GM18517 (cell line): Measurements from ENCODE around the gene SAMD14.

Experiments
- ATAC-seq: cut with Tn5 transposase; IDR thresholded peaks from one replicate; pipeline ENCODE4 v1.9.1; 2021; ENCODE audit warnings: mild to moderate bottlenecking, moderate library complexity; ENCODE audit not compliant: unreplicated experiment

Gene SAMD14

DNA sequence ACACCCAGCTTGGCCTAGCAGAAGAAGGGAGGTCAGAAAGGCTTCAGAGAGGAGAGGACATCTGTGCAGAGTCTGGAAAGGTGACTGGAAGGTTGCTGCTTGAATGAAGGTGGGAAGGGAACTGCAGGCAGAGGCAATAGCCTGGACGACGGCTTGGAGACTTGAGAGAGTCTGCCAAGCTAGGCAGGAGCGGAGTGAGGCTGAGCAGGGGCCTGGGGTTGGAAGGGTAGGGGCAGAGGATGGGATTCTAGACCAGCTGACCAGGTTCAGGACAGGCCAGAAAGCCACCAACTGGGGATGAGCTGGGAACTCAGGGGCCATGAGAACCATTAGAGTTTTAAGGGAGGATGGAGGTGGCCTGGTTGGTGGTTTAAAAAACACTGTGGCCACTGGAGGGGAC, 35.5 kb upstream of the SAMD14 start:
- no peak for ATAC-seq

GRCh38 chr17:50165066-50165465, 35.1 kb upstream of the SAMD14 start:
- no peak for ATAC-seq

DNA sequence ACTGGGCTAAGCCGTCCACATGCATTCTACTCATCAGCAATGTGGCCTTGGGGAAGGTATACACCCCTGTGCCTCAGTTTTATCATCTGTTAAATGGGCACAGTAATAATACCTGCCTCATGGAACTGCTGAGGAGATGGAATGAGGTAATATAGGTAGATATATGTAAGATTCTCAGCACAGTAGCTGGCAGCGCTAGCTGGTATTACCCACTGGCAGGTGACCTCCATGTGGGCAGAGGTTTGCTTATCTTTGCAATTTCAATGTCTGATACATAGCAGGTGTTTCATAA, 34.7 kb upstream of the SAMD14 start:
- no peak for ATAC-seq

DNA sequence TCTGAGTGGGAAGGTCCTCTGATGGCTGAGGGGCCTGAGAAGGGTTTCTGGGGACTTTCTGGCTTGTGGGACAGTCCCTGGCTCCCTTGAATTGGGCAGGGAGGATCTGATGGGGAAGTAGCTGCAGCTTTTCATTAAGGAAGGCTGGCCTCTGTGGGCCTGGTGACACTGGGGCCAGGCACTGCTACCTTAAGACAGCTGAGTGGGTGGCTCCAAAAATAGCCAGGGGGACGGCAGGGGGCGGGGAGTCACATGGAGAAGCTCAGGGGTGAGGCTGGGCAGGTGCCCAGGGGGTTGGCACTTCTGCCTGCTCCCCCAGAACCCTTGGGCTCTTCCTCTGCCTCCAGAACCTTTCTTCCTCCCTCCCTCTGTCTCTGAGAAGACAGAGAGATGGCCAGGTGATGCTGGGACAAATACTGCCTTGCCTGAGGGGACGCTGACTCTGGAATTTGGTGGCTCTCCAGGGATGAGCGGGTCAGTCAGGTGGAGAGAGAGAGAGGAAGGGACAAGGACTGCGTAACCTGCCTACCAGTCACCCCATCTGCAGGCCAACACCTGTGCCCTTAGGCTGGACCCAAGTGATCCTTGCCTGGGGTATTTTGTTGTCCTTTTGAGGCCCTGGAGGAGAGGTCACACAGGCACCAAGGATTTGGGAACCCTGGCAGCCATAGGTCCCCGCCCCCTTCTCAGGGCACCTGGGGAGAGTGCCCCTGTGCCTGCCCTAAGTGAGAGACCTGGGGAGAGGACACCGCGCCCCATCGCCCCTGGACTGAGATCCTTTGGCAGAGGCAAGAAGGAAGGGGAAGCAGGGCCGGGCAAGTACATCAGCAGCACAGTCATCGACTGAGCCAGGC, 34.1 kb upstream of the SAMD14 start:
- no peak for ATAC-seq

- ATAC-seq: no peak
Observed at GRCh38 chr17:50162466-50163254, 32.7 kb upstream of the SAMD14 start.

GRCh38 chr17:50161911-50162288, 31.9 kb upstream of the SAMD14 start:
- no peak for ATAC-seq

DNA sequence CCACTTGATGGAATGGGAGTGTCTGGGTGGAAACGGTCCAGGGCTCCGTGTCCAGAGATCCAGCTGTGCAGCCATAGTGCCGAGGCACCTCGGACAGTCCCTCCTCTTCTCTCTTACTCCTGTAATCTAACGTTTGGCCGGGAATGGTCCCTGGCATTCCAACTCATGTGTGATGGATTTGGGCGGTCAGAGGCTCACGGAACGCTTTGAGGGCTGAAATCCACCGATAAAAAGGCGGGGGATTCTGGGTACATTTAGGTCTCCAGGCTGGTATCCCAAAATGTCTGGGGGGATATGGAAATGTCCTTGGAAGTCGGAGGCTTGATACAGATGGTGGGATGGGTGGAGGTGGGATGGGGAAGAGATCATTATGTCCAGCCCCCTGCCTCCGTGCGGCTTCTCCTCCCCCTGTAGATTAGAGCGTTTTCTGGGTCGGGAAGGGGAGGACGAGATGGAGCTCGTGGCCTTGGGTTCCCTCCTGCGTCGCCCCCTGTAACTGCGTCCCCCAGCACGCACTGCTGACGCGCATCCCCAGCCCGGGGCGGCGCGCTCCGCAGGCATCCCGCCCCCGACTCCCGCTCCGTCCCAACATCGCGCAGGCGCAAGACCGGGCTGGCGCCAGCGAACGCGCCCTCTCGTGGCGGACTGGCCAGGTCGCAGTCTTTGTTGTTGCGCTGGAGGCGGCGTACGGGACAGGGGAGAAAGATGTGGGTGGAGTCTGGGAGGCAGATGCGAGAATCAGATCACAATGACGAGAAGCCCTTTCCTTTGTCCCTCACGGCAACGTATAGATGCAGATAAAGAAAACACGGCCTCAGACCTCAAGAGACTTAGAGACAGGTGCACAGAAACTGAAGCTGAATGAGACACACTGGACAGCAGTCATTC, 31.3 kb upstream of the SAMD14 start:
- ATAC-seq: peak; percentile 70

DNA sequence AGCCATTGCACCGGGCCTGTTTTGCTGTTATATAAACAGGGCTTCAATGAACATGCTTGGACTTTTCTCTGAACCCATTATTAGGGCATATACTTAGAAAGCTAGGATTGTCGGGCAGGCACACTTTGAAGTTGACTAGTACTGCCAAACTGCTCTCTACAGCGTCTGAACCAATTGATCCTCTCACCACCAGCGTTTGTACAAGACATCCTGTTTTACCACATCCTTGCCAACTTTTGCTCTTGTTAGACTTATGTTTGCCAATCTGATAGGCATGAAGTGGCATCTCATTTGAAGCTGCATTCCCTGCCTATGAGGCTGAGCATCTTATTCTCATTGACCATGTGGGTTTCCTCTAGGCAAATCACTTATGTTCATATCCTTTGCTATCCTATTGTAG, 27.9 kb upstream of the SAMD14 start:
- no peak for ATAC-seq

GRCh38 chr17:50155115-50155819, 25.3 kb upstream of the SAMD14 start:
- ATAC-seq: no peak

GRCh38 chr17:50154604-50155003, 24.6 kb upstream of the SAMD14 start:
- peak; percentile 52 for ATAC-seq

- no peak for ATAC-seq
Observed at GRCh38 chr17:50153650-50154575, 24.0 kb upstream of the SAMD14 start.

- no peak for ATAC-seq
Observed at GRCh38 chr17:50152736-50153135, 22.8 kb upstream of the SAMD14 start.

DNA sequence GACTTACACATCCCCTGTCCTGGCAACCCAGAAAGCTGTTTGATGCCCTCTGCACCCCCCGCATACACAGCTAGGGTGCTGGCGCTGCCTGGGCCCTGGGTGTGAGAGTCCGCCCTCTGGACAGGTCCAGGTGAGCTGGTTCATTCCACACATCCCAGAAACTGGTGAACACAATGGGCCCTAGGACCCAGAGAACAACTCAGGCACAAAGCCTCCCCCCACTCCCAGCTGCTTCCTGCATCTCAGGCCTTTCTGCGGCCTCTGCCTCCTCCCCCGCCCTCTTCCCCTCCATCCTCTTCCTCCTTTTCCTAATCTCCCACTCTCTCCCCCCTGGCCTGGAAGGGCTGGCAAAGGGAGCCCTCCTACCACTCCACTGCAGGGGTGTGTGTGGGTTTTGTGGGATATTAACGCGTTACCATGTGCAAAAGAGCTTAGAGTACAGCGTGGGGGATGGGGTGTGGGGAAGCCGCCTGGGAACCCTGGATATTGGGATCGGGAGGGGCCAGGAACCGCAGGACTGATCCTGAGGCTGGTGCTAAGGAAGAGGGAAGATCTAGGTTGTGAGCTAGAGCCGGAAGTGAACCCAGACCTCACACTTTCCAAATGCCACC, 22.1 kb upstream of the SAMD14 start:
- no peak for ATAC-seq

DNA sequence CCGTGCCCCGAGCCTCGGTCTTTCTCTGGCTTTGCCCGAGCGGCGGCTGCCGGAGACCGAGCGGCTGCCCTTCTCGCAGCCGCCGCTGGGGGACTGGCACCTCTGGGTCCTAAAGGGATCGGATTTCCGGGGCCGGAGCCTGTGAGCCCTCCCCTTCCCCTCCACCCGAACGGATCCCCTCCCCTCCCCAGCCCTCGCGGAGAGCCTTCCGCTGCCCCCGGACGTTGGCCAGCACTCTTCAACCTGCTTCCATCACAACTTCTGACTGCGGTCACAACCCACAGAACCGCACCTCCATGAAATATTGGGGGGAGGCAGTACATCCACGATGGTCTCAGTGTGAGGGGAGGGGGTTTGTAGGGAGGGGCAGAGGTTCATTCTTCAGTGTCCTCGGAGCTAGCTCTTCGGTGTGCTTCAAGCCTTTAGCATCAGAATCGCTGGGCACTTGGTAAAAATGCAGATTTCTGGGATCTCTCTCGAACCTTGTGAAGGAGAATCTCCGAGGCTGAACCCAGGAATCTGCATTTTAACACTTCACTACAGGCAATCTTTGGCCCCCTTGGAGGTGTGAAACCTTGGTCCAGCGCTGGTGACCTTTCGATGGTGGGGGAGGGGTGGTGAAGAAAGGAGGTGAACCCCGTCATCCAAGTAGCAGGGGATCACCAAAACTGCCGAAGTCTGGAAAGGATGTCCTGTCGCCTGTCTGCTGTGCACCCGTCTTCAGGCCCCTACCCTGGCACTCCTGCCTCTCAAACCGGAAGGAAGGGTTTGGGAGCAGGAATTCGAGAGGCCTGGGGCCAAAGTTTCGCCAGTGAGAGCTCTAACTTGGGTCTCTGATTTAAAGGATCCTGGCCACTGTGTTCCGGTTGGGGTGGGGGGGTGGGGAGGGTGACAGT, 21.3 kb upstream of the SAMD14 start:
- ATAC-seq: no peak

GRCh38 chr17:50150354-50151040, 20.5 kb upstream of the SAMD14 start, which contains the start of gene PPP1R9B:
Gene PPP1R9B, minus strand, starts transcription at chr17:50150677. Its CDS starts 164 bp downstream, at chr17:50150513.
- no peak for ATAC-seq

DNA sequence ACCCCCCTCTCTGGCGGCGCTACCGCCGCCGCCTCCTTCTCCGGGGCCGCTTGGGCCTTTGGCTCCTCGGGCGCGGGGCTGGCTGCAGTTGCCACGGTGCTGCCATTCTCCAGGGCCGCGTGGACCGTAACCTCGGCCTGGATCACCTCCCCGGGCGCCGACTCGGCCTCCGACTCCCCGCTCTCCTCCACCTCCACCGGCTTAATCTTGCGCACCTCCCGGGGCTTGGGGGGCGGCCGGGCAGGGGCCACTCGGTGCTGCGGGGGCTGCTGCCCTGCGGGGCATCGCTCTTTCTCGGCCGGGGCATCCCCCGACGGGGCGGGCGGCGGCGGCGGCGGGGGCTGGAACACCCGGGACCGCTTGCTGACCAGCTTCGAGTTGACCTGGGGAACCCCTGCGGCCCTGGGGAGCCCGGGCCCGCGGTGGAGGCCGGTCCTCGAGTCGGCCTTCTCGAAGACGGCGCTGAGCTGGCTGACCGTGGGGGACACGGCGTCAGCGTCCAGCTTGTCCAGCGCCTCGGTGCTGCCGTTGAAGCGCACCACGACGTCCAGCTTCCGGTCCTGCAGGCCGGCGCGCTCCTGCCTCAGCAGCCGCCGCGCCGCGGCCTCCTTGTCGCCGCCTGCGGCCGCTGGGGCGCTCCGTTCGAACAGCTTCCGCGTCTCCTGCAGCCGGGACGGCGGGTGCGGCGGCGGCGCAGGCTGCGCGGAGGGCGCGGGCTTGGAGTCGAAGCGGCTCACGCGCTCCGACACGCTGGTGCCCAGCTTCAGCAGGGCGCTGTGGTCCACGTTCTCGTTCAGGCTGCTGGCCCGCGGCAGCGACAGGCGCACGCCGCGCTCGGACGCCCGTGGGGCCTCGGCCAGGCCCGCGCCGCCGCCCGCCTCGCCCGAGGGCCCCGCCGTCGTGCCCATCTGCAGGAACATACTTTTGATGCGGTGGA, 19.7 kb upstream of the SAMD14 start:
- ATAC-seq: no peak

DNA sequence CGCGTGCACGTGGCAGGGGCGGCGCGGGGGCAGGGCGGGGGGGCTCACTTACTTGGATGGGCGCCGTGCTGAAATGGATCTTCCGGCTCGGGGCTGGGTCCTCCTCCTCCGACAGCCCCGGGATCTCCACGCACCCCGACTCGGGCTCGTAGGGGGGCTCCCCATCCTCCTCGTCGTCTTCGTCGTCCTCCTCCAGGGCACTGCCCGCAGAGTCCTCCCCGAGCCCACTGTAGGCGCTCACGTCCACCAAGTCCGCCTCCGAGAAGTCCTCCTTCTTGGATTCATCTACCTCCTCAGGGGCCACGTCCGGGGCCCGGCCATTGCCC, 19.1 kb upstream of the SAMD14 start:
- no peak for ATAC-seq
